WTC11 (cell line): Measurements from ENCODE around the gene CDH2. TPM values are rescaled to one million over a fixed set of nuclear protein-coding genes. Genes with fewer than 3 reads are reported as not detected.

Source experiments
- ATAC-seq: fragments of 200-7000 bp; cut with Tn5 transposase; 2 replicates; pipeline ENCODE4 v1.10.0; 2021; ENCODE audit warnings: mild to moderate bottlenecking, moderate library complexity
- CTCF ChIA-PET: fragments of 300-600 bp; sonication (Branson Sonifier 250); formaldehyde crosslinking; loops from one replicate; lab custom pipeline; 2021; ENCODE audit warnings: antibody characterized with exemption; lab: Charles Lee
- POLR2A ChIA-PET: fragments of 350-600 bp; sonication (Branson Sonifier 250); formaldehyde crosslinking; loops from one replicate; lab custom pipeline; 2021; ENCODE audit warnings: antibody characterized with exemption; lab: Charles Lee
- DNase-seq: peaks from one replicate; pipeline ENCODE4 v3.0.0; 2021; ENCODE audit warnings: low spot score
- H3K27ac Mint-ChIP-seq: 2 replicates; pipeline ENCODE4 v1.8.0; 2021; ENCODE audit warnings: mixed read lengths
- H3K27me3 Mint-ChIP-seq: 2 replicates; pipeline ENCODE4 v1.8.0; 2021; ENCODE audit warnings: low read depth, mild to moderate bottlenecking, moderate library complexity, mixed read lengths
- H3K36me3 Mint-ChIP-seq: 2 replicates; pipeline ENCODE4 v1.8.0; 2021; ENCODE audit warnings: mixed read lengths
- H3K4me1 Mint-ChIP-seq: 2 replicates; pipeline ENCODE4 v1.8.0; 2022; ENCODE audit warnings: mixed read lengths
- H3K4me3 Mint-ChIP-seq: 2 replicates; pipeline ENCODE4 v1.8.0; 2021; ENCODE audit warnings: mild to moderate bottlenecking, moderate library complexity, mixed read lengths
- H3K9me3 Mint-ChIP-seq: 2 replicates; pipeline ENCODE4 v1.8.0; 2021; ENCODE audit warnings: mixed read lengths
- AFF4 ChIP-seq: sonication (generic); formaldehyde crosslinking; IDR thresholded peaks from 2 replicates; pipeline ENCODE4 v1.8.1; 2023; ENCODE audit warnings: mild to moderate bottlenecking, missing genetic modification reagents, borderline replicate concordance
- ATF2 ChIP-seq: sonication (generic); formaldehyde crosslinking; IDR thresholded peaks from 2 replicates; pipeline ENCODE4 v1.8.1; 2022; ENCODE audit warnings: low read depth, missing genetic modification reagents, borderline replicate concordance
- ELF4 ChIP-seq: sonication (generic); formaldehyde crosslinking; IDR thresholded peaks from 2 replicates; pipeline ENCODE4 v1.8.1; 2022; ENCODE audit warnings: low read depth, mild to moderate bottlenecking, moderate library complexity, missing genetic modification reagents
- HMGXB4 ChIP-seq: sonication (generic); formaldehyde crosslinking; IDR thresholded peaks from 2 replicates; pipeline ENCODE4 v1.8.1; 2023; ENCODE audit warnings: mild to moderate bottlenecking, moderate library complexity, missing genetic modification reagents
- IRF2 ChIP-seq: sonication (generic); formaldehyde crosslinking; IDR thresholded peaks from 2 replicates; pipeline ENCODE4 v1.8.0; 2022; ENCODE audit warnings: low read depth, missing genetic modification reagents, borderline replicate concordance
- JAZF1 ChIP-seq: fragments of 250-450 bp; sonication (Bioruptor Pico); IDR thresholded peaks from 2 replicates; pipeline ENCODE4 v1.9.0; 2021; ENCODE audit warnings: moderate library complexity, mild to moderate bottlenecking, inconsistent platforms
- NR1H2 ChIP-seq: sonication (generic); formaldehyde crosslinking; IDR thresholded peaks from 2 replicates; pipeline ENCODE4 v1.9.0; 2021; ENCODE audit warnings: mild to moderate bottlenecking, moderate library complexity, missing genetic modification reagents
- NR2C2 ChIP-seq: sonication (generic); formaldehyde crosslinking; IDR thresholded peaks from 2 replicates; pipeline ENCODE4 v1.8.0; 2022; ENCODE audit warnings: mild to moderate bottlenecking, missing genetic modification reagents
- RORB ChIP-seq: fragments of 250-450 bp; sonication (Bioruptor Pico); IDR thresholded peaks from 2 replicates; pipeline ENCODE4 v1.9.0; 2021; ENCODE audit warnings: mild to moderate bottlenecking
- SOX15 ChIP-seq: fragments of 250-450 bp; sonication (Bioruptor Pico); IDR thresholded peaks from 2 replicates; pipeline ENCODE4 v1.9.0; 2021; ENCODE audit warnings: mild to moderate bottlenecking
- TEAD1 ChIP-seq: sonication (generic); formaldehyde crosslinking; IDR thresholded peaks from 2 replicates; pipeline ENCODE4 v1.8.0; 2022; ENCODE audit warnings: mild to moderate bottlenecking, missing genetic modification reagents
- USF2 ChIP-seq: sonication (generic); formaldehyde crosslinking; IDR thresholded peaks from 2 replicates; pipeline ENCODE4 v1.8.1; 2023; ENCODE audit warnings: mild to moderate bottlenecking, missing genetic modification reagents, moderate library complexity
- ZBTB21 ChIP-seq: sonication (generic); formaldehyde crosslinking; IDR thresholded peaks from 2 replicates; pipeline ENCODE4 v1.8.1; 2023; ENCODE audit warnings: mild to moderate bottlenecking, missing genetic modification reagents, borderline replicate concordance
- ZNF121 ChIP-seq: sonication (generic); formaldehyde crosslinking; IDR thresholded peaks from 2 replicates; pipeline ENCODE4 v1.8.0; 2023; ENCODE audit warnings: missing genetic modification reagents
- ZNF416 ChIP-seq: fragments of 250-450 bp; sonication (Bioruptor Pico); IDR thresholded peaks from 2 replicates; pipeline ENCODE4 v1.9.0; 2021; ENCODE audit warnings: mild to moderate bottlenecking, inconsistent platforms
- ZNF532 ChIP-seq: fragments of 250-450 bp; sonication (Bioruptor Pico); IDR thresholded peaks from 2 replicates; pipeline ENCODE4 v1.9.0; 2021; ENCODE audit warnings: mild to moderate bottlenecking, borderline replicate concordance
- total RNA-seq: library from RNA; stranded (reverse); gene quantifications from 3 replicates; pipeline ENCODE4 v1.2.3, GENCODE V29; 2021

CDH2 gene
- total RNA-seq, 1 experiment from 2014 or later: 17.3 TPM

- no peak for TF ChIP-seq AFF4
- TF ChIP-seq USF2 (CRISPR knock-in tag): no peak
Measured at GRCh38 chr18:28074076-28074475, 102.9 kb downstream of the CDH2 start (continued).

GRCh38 chr18:28073658-28074057 is 103.3 kb downstream of the CDH2 start:
- Mint-ChIP-seq H3K9me3 (no peaks in the 10 kb centered on the region), H3K36me3 (no peaks in the 10 kb centered on the region), H3K27me3 (no peaks in the 10 kb centered on the region), H3K4me3 (no peak overlapping the region), H3K4me1 (peaks cover 28% of the 10 kb centered on the region), H3K27ac (no peak overlapping the region)
- DNase-seq (no peak), ATAC-seq (no peak)
- ChIA-PET CTCF (no interaction called here), POLR2A (no interaction called here)
- no peak for TF ChIP-seq ZNF416 (CRISPR knock-in tag)
- TF ChIP-seq RORB (CRISPR knock-in tag): no peak
- TF ChIP-seq ZNF532 (CRISPR knock-in tag): no peak
- no peak for TF ChIP-seq IRF2
- TF ChIP-seq HMGXB4: no peak
- TF ChIP-seq ELF4: no peak
- TF ChIP-seq JAZF1 (CRISPR knock-in tag): no peak
- no peak for TF ChIP-seq ZNF121
- TF ChIP-seq ATF2 (CRISPR knock-in tag): no peak
- no peak for TF ChIP-seq NR1H2 (CRISPR knock-in tag)
- no peak for TF ChIP-seq NR2C2 (CRISPR knock-in tag)
- TF ChIP-seq TEAD1 (CRISPR knock-in tag): no peak
- no peak for TF ChIP-seq ZBTB21 (CRISPR knock-in tag)
- TF ChIP-seq SOX15 (CRISPR knock-in tag): no peak
